ENCODE data around the gene SYTL1.

The SYTL1 gene, protein sequence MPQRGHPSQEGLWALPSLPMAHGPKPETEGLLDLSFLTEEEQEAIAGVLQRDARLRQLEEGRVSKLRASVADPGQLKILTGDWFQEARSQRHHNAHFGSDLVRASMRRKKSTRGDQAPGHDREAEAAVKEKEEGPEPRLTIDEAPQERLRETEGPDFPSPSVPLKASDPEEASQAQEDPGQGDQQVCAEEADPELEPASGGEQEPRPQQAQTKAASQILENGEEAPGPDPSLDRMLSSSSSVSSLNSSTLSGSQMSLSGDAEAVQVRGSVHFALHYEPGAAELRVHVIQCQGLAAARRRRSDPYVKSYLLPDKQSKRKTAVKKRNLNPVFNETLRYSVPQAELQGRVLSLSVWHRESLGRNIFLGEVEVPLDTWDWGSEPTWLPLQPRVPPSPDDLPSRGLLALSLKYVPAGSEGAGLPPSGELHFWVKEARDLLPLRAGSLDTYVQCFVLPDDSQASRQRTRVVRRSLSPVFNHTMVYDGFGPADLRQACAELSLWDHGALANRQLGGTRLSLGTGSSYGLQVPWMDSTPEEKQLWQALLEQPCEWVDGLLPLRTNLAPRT

GRCh38 chr1:27341525-27342252 lies at the start of gene SYTL1:
Gene SYTL1 (plus strand): TSS chr1:27342022. CDS start chr1:27345335, 3,313 bp downstream.
- Histone ChIP-seq H3K4me1 (ENCODE audit: control insufficient read depth, insufficient read depth, low read length) (no peaks in the 10 kb centered on the region), H3K4me3 (ENCODE audit: low read length) (peak within 1 kb of the TSS; percentile 70), H3K9ac (ENCODE audit: low read length) (peak within 1 kb of the TSS; percentile 70), H3K36me3 (ENCODE audit: control insufficient read depth, insufficient read depth, low read length) (no peaks in the 10 kb centered on the region), H3K27me3 (ENCODE audit: control insufficient read depth, insufficient read depth, low read length) (no peaks in the 10 kb centered on the region), H3K27ac (ENCODE audit: low read depth, low read length) (no peak within 1 kb of the TSS)

GRCh38 chr1:27292106-27292505 lies 49.7 kb upstream of the SYTL1 start:
- H3K36me3 ChIP-seq (ENCODE audit: control insufficient read depth, insufficient read depth, low read length) = peaks cover 22% of the 10 kb centered on the region
- H3K27me3 ChIP-seq (ENCODE audit: control insufficient read depth, insufficient read depth, low read length) = no peaks in the 10 kb centered on the region
- no peak overlapping the region for H3K4me3 ChIP-seq (ENCODE audit: low read length)
- peaks cover 3% of the 10 kb centered on the region for H3K4me1 ChIP-seq (ENCODE audit: control insufficient read depth, insufficient read depth, low read length)
- no peak overlapping the region for H3K27ac ChIP-seq (ENCODE audit: low read depth, low read length)
- H3K9ac ChIP-seq (ENCODE audit: low read length) = no peak overlapping the region

DNA sequence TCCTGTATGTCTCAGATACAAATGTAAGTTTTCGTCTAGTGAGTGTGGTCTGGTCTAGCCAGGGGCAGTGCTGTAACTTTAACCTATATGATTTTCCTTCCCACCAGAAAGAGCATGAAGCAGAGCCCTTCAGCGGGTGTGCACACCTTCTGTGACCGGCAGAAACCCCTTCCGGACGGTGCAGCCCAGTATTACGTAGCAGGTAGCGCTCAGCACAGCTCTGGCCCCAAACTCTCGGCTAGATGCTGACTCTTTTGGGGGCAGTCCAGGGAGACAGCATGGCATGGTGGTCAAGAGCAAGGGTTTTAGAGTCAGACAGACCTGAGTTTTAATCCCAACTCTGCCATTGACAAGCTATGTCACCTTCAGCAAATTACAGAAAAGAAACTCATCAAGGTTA lies 47.9 kb upstream of the SYTL1 start:
- Histone ChIP-seq H3K4me1 (ENCODE audit: control insufficient read depth, insufficient read depth, low read length) (peaks cover 11% of the 10 kb centered on the region), H3K4me3 (ENCODE audit: low read length) (no peak overlapping the region), H3K27ac (ENCODE audit: low read depth, low read length) (no peak overlapping the region), H3K36me3 (ENCODE audit: control insufficient read depth, insufficient read depth, low read length) (peaks cover 19% of the 10 kb centered on the region), H3K27me3 (ENCODE audit: control insufficient read depth, insufficient read depth, low read length) (no peaks in the 10 kb centered on the region), H3K9ac (ENCODE audit: low read length) (no peak overlapping the region)

DNA sequence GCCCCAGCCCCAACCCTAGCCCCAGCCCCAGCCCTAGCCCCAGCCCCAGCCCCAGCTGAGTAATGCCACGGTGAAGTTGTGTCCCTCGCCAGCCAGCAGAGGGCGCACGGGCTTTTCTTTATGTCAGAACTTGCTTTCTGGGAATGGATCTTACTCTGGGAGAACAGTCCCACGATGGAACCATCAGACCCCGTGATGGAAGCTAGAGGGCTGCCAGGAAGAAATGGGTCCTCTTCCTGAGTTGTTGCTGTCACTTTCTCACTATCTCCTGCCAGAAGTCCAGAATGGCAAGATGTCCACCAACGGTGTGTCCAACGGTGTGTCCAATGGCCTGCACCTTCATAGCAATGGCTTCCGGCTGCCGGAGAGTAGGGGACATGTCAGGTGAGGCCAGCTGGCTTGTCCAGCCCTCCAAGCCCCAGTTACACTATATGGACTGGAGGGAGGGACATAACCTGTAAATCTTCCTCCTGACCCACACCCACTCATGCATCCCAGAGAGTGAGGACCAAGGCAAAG lies 45.0 kb upstream of the SYTL1 start:
- Histone ChIP-seq H3K9ac (ENCODE audit: low read length) (no peak overlapping the region), H3K4me3 (ENCODE audit: low read length) (no peak overlapping the region), H3K27me3 (ENCODE audit: control insufficient read depth, insufficient read depth, low read length) (no peaks in the 10 kb centered on the region), H3K27ac (ENCODE audit: low read depth, low read length) (no peak overlapping the region), H3K4me1 (ENCODE audit: control insufficient read depth, insufficient read depth, low read length) (peaks cover 33% of the 10 kb centered on the region), H3K36me3 (ENCODE audit: control insufficient read depth, insufficient read depth, low read length) (peaks cover 19% of the 10 kb centered on the region)

DNA sequence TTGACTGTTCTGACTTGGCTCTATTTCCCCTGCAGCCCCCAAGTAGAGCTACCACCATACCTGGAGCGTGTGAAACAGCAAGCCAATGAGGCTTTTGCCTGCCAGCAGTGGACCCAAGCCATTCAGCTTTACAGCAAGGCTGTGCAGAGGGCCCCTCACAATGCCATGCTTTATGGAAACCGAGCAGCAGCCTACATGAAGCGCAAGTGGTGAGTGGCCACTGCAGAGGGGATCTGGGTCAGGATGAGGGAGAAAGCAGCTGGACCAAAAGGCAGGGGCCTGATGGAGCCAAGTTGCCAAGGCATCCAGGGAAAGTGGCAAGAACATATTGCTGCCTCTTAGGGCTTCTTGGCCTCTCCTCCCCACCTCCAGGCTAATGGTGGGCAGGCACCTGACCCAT lies 43.9 kb upstream of the SYTL1 start:
- H3K36me3 ChIP-seq (ENCODE audit: control insufficient read depth, insufficient read depth, low read length) = peaks cover 21% of the 10 kb centered on the region
- H3K27me3 ChIP-seq (ENCODE audit: control insufficient read depth, insufficient read depth, low read length) = no peaks in the 10 kb centered on the region
- no peak overlapping the region for H3K9ac ChIP-seq (ENCODE audit: low read length)
- peaks cover 33% of the 10 kb centered on the region for H3K4me1 ChIP-seq (ENCODE audit: control insufficient read depth, insufficient read depth, low read length)
- no peak overlapping the region for H3K4me3 ChIP-seq (ENCODE audit: low read length)
- H3K27ac ChIP-seq (ENCODE audit: low read depth, low read length) = peak overlapping the region; percentile 86

DNA sequence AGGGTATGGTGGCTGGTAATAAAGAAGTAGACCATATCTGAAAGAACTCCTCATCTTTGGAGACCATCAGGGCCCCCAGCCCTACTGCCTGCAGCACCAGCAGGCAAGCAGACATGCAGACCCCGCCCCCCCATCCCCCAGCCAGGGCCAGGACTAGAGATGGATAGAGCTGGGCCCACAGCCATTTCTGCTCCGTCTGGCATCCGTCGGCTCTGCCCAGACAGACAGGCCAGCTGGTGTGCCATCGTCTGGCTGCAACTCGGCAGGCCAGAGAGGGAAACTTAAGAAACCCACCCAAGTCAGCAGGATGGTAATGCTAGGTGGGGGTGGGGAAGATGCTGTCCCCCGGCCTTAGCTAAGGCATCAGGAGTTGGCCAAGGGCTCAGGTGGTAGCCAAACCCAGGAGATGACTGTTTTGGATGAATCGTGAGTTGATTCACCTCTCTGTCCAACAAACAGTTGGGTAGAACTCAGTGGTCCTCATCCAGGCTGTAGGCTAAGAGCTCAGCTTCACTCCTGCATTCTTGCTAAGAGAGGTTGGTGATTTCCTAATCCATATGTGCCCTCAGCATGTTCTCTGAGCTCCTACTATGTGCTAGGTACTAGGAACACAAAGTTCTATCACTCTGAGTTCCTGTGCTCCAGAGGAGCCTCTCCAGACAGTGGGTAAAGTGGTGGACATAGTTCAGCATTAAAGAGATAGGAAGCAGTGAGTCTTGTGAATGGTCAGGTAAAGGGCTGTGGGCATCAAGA lies 43.0 kb upstream of the SYTL1 start:
- H3K27ac ChIP-seq (ENCODE audit: low read depth, low read length) = peak overlapping the region; percentile 86
- H3K9ac ChIP-seq (ENCODE audit: low read length) = no peak overlapping the region
- H3K4me3 ChIP-seq (ENCODE audit: low read length) = no peak overlapping the region
- H3K4me1 ChIP-seq (ENCODE audit: control insufficient read depth, insufficient read depth, low read length) = peaks cover 33% of the 10 kb centered on the region
- H3K36me3 ChIP-seq (ENCODE audit: control insufficient read depth, insufficient read depth, low read length) = peaks cover 21% of the 10 kb centered on the region
- H3K27me3 ChIP-seq (ENCODE audit: control insufficient read depth, insufficient read depth, low read length) = no peaks in the 10 kb centered on the region

- Histone ChIP-seq H3K27me3 (ENCODE audit: control insufficient read depth, insufficient read depth, low read length) (no peaks in the 10 kb centered on the region), H3K9ac (ENCODE audit: low read length) (no peak overlapping the region), H3K4me1 (ENCODE audit: control insufficient read depth, insufficient read depth, low read length) (peaks cover 33% of the 10 kb centered on the region), H3K27ac (ENCODE audit: low read depth, low read length) (peak overlapping the region; percentile 86), H3K36me3 (ENCODE audit: control insufficient read depth, insufficient read depth, low read length) (peaks cover 15% of the 10 kb centered on the region), H3K4me3 (ENCODE audit: low read length) (no peak overlapping the region)
Measured at GRCh38 chr1:27299385-27300271, 42.2 kb upstream of the SYTL1 start.

DNA sequence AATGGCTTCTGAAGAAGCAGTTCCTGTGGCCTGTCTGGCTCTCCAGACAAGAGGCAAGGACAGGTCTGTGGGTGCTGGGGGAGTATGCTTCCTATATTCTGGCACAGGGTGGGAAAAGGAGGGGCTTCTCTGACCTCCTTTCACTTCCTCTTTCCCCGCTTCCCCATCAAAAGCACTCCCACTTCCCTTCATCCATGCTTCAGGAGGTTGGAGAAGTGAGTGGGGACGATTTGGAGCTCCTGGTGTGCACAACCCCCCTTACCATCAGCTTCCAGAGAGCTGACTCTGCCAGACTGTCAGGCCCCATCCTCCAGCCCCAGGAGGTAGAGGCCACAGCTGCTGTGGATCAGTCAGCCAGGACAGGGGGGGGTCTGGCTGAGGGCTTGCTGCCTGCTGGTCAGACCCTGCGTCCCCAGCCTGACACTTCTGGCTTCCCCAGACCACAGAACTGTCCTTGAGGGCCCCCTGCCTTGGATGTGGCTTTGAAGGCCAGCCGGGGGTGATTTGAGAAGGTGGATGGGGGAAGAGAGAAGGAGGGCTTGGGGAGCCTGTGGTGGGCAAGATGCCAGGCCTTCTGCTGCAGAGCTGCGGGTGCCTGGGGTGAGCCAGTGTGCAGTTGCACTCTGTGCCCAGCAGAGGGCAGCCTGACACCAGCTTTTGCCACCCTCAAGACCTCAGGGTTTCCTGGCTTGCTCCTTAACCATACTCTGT lies 41.3 kb upstream of the SYTL1 start:
- Histone ChIP-seq H3K9ac (ENCODE audit: low read length) (no peak overlapping the region), H3K36me3 (ENCODE audit: control insufficient read depth, insufficient read depth, low read length) (peaks cover 19% of the 10 kb centered on the region), H3K27ac (ENCODE audit: low read depth, low read length) (peak overlapping the region; percentile 86), H3K27me3 (ENCODE audit: control insufficient read depth, insufficient read depth, low read length) (no peaks in the 10 kb centered on the region), H3K4me1 (ENCODE audit: control insufficient read depth, insufficient read depth, low read length) (peaks cover 33% of the 10 kb centered on the region), H3K4me3 (ENCODE audit: low read length) (no peak overlapping the region)

GRCh38 chr1:27301052-27301422 lies 40.8 kb upstream of the SYTL1 start:
- H3K9ac ChIP-seq (ENCODE audit: low read length) = no peak overlapping the region
- H3K27me3 ChIP-seq (ENCODE audit: control insufficient read depth, insufficient read depth, low read length) = no peaks in the 10 kb centered on the region
- peak overlapping the region; percentile 41 for H3K27ac ChIP-seq (ENCODE audit: low read depth, low read length)
- no peak overlapping the region for H3K4me3 ChIP-seq (ENCODE audit: low read length)
- H3K36me3 ChIP-seq (ENCODE audit: control insufficient read depth, insufficient read depth, low read length) = peaks cover 19% of the 10 kb centered on the region
- peaks cover 33% of the 10 kb centered on the region for H3K4me1 ChIP-seq (ENCODE audit: control insufficient read depth, insufficient read depth, low read length)

- Histone ChIP-seq H3K27ac (ENCODE audit: low read depth, low read length) (no peak overlapping the region), H3K27me3 (ENCODE audit: control insufficient read depth, insufficient read depth, low read length) (no peaks in the 10 kb centered on the region), H3K4me3 (ENCODE audit: low read length) (no peak overlapping the region), H3K9ac (ENCODE audit: low read length) (no peak overlapping the region), H3K36me3 (ENCODE audit: control insufficient read depth, insufficient read depth, low read length) (peaks cover 19% of the 10 kb centered on the region), H3K4me1 (ENCODE audit: control insufficient read depth, insufficient read depth, low read length) (peaks cover 33% of the 10 kb centered on the region)
Measured at GRCh38 chr1:27301582-27302199, 40.1 kb upstream of the SYTL1 start.
